ENCODE measurements around the gene JMJD1C. TPM values are rescaled to one million over a fixed set of nuclear protein-coding genes. Genes with fewer than 3 reads are reported as not detected.
A peak's percentile ranks its signal among the peaks of the same experiment; 100 is the strongest.

The JMJD1C gene
- total RNA-seq, 1 donor from 2014 or later, result 143 TPM

DNA sequence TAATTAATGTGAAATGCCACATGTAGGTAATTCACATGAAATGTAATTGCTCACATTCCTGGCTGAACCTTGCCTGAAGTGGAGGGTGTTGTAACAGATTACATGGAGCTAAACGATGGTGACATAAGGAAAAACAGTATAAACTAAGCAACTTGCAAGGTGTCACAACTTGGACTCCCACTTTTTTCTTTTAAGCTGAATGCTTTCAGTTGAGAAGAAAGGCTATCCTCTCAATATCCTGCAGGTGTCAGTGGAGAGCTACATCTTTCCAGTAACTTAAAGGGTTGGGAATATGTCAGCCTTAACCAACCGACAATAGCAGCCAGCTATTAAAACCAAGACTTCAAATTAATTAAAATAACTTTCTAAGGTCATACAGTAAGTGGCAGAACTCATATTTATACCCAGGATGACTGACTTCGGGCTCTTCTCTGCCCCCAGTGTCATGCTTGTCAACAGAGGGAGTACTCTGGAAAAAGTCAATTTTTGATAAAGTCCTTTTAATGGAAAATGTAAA is 299.0 kb downstream of the JMJD1C start:
- Histone ChIP-seq H3K4me1 (no peaks in the 10 kb centered on the region), H2AFZ (replicated peaks) (no peak overlapping the region), H3K9ac (no peak overlapping the region), H4K20me1 (ENCODE audit: low read depth) (no peaks in the 10 kb centered on the region), H3K27ac (no peak overlapping the region), H3K4me3 (no peak overlapping the region), H3F3A (ENCODE audit: low read depth) (peaks cover 19% of the 10 kb centered on the region), H3K27me3 (no peaks in the 10 kb centered on the region), H3K79me2 (ENCODE audit: low read depth) (no peaks in the 10 kb centered on the region), H3K36me3 (peaks cover 4% of the 10 kb centered on the region), H3K9me3 (ENCODE audit: low read depth) (no peaks in the 10 kb centered on the region), H3K4me2 (no peak overlapping the region)
- TF ChIP-seq, protein P1, sequence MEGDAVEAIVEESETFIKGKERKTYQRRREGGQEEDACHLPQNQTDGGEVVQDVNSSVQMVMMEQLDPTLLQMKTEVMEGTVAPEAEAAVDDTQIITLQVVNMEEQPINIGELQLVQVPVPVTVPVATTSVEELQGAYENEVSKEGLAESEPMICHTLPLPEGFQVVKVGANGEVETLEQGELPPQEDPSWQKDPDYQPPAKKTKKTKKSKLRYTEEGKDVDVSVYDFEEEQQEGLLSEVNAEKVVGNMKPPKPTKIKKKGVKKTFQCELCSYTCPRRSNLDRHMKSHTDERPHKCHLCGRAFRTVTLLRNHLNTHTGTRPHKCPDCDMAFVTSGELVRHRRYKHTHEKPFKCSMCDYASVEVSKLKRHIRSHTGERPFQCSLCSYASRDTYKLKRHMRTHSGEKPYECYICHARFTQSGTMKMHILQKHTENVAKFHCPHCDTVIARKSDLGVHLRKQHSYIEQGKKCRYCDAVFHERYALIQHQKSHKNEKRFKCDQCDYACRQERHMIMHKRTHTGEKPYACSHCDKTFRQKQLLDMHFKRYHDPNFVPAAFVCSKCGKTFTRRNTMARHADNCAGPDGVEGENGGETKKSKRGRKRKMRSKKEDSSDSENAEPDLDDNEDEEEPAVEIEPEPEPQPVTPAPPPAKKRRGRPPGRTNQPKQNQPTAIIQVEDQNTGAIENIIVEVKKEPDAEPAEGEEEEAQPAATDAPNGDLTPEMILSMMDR (IDR thresholded peaks at IDR 0.05), result peak; percentile 73
- TF ChIP-seq EZH2 (IDR thresholded peaks at IDR 0.05), result no peak
- H3K27me3 Mint-ChIP-seq (ENCODE audit: insufficient read depth, low read depth), result peaks cover 6% of the 10 kb centered on the region
- H3K27ac Mint-ChIP-seq, result no peak overlapping the region
- no peaks in the 10 kb centered on the region for H3K4me1 Mint-ChIP-seq
- H3K9me3 Mint-ChIP-seq, result no peaks in the 10 kb centered on the region
- no peak overlapping the region for H3K4me3 Mint-ChIP-seq
- peaks cover 14% of the 10 kb centered on the region for H3K36me3 Mint-ChIP-seq
- peak; percentile 75 for DNase-seq (ENCODE audit: low spot score)

DNA sequence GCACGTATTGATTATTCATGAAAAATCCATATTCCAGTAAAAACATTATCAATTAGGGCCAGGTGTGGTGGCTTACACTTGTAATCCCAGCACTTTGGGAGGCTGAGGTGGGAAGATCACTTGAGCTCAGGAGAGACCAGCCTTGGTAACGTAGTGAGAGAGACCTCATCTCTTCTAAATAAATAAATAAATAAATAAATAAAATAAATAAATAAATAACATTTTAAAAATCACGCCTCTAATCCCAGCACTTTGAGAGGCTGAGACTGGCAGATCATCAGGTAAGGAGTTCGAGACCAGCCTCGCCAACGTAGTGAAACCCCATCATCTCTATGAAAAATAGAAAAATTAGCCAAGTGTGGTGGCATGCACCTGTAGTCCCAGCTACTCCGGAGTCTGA is 300.5 kb downstream of the JMJD1C start:
- Histone ChIP-seq H3K79me2 (ENCODE audit: low read depth) (no peaks in the 10 kb centered on the region), H3K4me1 (no peaks in the 10 kb centered on the region), H3K4me2 (no peak overlapping the region), H2AFZ (replicated peaks) (no peak overlapping the region), H3K9me3 (ENCODE audit: low read depth) (no peaks in the 10 kb centered on the region), H3F3A (ENCODE audit: low read depth) (peaks cover 18% of the 10 kb centered on the region), H3K36me3 (peaks cover under 1% of the 10 kb centered on the region), H3K27me3 (no peaks in the 10 kb centered on the region), H3K4me3 (no peak overlapping the region), H3K27ac (no peak overlapping the region), H3K9ac (no peak overlapping the region), H4K20me1 (ENCODE audit: low read depth) (no peaks in the 10 kb centered on the region)
- Mint-ChIP-seq H3K9me3 (no peaks in the 10 kb centered on the region), H3K4me1 (no peaks in the 10 kb centered on the region), H3K4me3 (no peak overlapping the region), H3K36me3 (peaks cover 12% of the 10 kb centered on the region), H3K27ac (no peak overlapping the region), H3K27me3 (ENCODE audit: insufficient read depth, low read depth) (peaks cover 6% of the 10 kb centered on the region)
- no peak for DNase-seq (ENCODE audit: low spot score)
- TF ChIP-seq EZH2phosphoT487 (IDR thresholded peaks at IDR 0.05) (no peak), EZH2 (IDR thresholded peaks at IDR 0.05) (no peak)
- TF ChIP-seq, protein P1 (IDR thresholded peaks at IDR 0.05), result no peak

DNA sequence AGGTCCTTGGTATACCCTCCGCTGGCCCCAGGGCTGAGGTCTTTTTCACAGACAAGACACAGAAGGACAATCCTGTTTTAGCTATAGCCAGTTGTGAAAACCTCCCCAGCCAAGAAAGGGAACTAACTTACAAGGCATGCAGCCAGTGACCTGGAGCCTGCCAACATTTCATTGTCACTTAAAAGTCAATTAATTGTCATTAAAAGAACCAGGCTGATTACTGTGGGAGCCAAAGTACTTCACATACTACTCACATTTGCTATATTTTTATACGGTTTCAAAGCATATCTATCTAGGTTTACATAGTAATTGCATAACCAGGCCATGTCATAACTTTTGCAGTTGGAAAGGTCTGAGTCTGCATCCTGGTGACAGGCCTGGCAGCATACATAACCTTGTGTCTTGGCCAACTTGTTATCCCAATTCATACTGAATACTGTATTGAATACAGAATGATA is 301.6 kb downstream of the JMJD1C start:
- Mint-ChIP-seq H3K4me3 (no peak overlapping the region), H3K27me3 (ENCODE audit: insufficient read depth, low read depth) (peaks cover 6% of the 10 kb centered on the region), H3K36me3 (peaks cover 11% of the 10 kb centered on the region), H3K9me3 (no peaks in the 10 kb centered on the region), H3K27ac (no peak overlapping the region), H3K4me1 (no peaks in the 10 kb centered on the region)
- Histone ChIP-seq H2AFZ (replicated peaks) (no peak overlapping the region), H4K20me1 (ENCODE audit: low read depth) (no peaks in the 10 kb centered on the region), H3K4me2 (no peak overlapping the region), H3F3A (ENCODE audit: low read depth) (peaks cover 13% of the 10 kb centered on the region), H3K27me3 (no peaks in the 10 kb centered on the region), H3K27ac (no peak overlapping the region), H3K79me2 (ENCODE audit: low read depth) (no peaks in the 10 kb centered on the region), H3K9ac (no peak overlapping the region), H3K4me1 (no peaks in the 10 kb centered on the region), H3K36me3 (no peaks in the 10 kb centered on the region), H3K4me3 (no peak overlapping the region), H3K9me3 (ENCODE audit: low read depth) (no peaks in the 10 kb centered on the region)
- TF ChIP-seq EZH2 (IDR thresholded peaks at IDR 0.05), result no peak
- TF ChIP-seq, protein P1 (IDR thresholded peaks at IDR 0.05), result no peak
- TF ChIP-seq EZH2phosphoT487 (IDR thresholded peaks at IDR 0.05), result no peak
- no peak for DNase-seq (ENCODE audit: low spot score)
